ENCODE data around the gene SIPA1L2.

DNA sequence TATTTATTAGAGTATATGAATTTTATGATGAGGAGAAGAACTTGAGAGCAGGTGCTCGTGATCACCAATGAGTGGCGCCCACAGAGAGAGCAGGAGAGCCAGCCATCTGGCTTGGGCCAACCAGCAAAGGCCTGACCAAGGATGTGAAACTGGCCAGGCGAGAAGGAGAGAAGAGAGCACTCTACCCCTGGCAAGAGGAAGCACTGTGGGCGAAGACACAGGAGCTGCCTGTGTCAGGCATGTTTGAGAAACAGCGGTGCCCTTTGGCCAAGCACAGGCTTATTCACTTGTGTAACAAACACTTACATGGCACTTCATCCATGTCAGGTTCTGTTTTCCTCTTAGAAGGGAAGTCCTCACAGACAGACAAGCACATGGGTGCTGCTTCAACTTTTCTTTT is 4.2 kb upstream of the SIPA1L2 start:
- TF ChIP-seq, protein P1, sequence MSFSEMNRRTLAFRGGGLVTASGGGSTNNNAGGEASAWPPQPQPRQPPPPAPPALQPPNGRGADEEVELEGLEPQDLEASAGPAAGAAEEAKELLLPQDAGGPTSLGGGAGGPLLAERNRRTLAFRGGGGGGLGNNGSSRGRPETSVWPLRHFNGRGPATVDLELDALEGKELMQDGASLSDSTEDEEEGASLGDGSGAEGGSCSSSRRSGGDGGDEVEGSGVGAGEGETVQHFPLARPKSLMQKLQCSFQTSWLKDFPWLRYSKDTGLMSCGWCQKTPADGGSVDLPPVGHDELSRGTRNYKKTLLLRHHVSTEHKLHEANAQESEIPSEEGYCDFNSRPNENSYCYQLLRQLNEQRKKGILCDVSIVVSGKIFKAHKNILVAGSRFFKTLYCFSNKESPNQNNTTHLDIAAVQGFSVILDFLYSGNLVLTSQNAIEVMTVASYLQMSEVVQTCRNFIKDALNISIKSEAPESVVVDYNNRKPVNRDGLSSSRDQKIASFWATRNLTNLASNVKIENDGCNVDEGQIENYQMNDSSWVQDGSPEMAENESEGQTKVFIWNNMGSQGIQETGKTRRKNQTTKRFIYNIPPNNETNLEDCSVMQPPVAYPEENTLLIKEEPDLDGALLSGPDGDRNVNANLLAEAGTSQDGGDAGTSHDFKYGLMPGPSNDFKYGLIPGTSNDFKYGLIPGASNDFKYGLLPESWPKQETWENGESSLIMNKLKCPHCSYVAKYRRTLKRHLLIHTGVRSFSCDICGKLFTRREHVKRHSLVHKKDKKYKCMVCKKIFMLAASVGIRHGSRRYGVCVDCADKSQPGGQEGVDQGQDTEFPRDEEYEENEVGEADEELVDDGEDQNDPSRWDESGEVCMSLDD (tag by site-specific recombination; IDR thresholded peaks at IDR 0.05) = no peak
- TF ChIP-seq, protein P2, sequence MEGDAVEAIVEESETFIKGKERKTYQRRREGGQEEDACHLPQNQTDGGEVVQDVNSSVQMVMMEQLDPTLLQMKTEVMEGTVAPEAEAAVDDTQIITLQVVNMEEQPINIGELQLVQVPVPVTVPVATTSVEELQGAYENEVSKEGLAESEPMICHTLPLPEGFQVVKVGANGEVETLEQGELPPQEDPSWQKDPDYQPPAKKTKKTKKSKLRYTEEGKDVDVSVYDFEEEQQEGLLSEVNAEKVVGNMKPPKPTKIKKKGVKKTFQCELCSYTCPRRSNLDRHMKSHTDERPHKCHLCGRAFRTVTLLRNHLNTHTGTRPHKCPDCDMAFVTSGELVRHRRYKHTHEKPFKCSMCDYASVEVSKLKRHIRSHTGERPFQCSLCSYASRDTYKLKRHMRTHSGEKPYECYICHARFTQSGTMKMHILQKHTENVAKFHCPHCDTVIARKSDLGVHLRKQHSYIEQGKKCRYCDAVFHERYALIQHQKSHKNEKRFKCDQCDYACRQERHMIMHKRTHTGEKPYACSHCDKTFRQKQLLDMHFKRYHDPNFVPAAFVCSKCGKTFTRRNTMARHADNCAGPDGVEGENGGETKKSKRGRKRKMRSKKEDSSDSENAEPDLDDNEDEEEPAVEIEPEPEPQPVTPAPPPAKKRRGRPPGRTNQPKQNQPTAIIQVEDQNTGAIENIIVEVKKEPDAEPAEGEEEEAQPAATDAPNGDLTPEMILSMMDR (tag by site-specific recombination; IDR thresholded peaks at IDR 0.05) = no peak
- TF ChIP-seq, protein P3, sequence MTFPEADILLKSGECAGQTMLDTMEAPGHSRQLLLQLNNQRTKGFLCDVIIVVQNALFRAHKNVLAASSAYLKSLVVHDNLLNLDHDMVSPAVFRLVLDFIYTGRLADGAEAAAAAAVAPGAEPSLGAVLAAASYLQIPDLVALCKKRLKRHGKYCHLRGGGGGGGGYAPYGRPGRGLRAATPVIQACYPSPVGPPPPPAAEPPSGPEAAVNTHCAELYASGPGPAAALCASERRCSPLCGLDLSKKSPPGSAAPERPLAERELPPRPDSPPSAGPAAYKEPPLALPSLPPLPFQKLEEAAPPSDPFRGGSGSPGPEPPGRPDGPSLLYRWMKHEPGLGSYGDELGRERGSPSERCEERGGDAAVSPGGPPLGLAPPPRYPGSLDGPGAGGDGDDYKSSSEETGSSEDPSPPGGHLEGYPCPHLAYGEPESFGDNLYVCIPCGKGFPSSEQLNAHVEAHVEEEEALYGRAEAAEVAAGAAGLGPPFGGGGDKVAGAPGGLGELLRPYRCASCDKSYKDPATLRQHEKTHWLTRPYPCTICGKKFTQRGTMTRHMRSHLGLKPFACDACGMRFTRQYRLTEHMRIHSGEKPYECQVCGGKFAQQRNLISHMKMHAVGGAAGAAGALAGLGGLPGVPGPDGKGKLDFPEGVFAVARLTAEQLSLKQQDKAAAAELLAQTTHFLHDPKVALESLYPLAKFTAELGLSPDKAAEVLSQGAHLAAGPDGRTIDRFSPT (tag by site-specific recombination; IDR thresholded peaks at IDR 0.05) = no peak
- TF ChIP-seq ZNF274 (IDR thresholded peaks at IDR 0.05; ENCODE audit: low read length) = no peak
- no peak for TF ChIP-seq ZNF274 (tag by site-specific recombination; IDR thresholded peaks at IDR 0.05; ENCODE audit: borderline replicate concordance)
- TF ChIP-seq ZNF24 (tag by site-specific recombination; IDR thresholded peaks at IDR 0.05) = no peak
- TF ChIP-seq ZNF174 (tag by site-specific recombination; IDR thresholded peaks at IDR 0.05) = no peak
- TF ChIP-seq ZSCAN23 (tag by site-specific recombination; IDR thresholded peaks at IDR 0.05) = no peak

All from HEK293 (cell line).